ENCODE measurements around the gene KCNG1. TPM values are rescaled to one million over a fixed set of nuclear protein-coding genes. Genes with fewer than 3 reads are reported as not detected.
"Not testable (repeated sequence)": the region's sequence is repeated elsewhere in the genome, so short reads cannot be mapped to it uniquely, and the experiment has no call there.

Gene KCNG1
- total RNA-seq, 1 donor from 2014 or later: 7.4 TPM

DNA sequence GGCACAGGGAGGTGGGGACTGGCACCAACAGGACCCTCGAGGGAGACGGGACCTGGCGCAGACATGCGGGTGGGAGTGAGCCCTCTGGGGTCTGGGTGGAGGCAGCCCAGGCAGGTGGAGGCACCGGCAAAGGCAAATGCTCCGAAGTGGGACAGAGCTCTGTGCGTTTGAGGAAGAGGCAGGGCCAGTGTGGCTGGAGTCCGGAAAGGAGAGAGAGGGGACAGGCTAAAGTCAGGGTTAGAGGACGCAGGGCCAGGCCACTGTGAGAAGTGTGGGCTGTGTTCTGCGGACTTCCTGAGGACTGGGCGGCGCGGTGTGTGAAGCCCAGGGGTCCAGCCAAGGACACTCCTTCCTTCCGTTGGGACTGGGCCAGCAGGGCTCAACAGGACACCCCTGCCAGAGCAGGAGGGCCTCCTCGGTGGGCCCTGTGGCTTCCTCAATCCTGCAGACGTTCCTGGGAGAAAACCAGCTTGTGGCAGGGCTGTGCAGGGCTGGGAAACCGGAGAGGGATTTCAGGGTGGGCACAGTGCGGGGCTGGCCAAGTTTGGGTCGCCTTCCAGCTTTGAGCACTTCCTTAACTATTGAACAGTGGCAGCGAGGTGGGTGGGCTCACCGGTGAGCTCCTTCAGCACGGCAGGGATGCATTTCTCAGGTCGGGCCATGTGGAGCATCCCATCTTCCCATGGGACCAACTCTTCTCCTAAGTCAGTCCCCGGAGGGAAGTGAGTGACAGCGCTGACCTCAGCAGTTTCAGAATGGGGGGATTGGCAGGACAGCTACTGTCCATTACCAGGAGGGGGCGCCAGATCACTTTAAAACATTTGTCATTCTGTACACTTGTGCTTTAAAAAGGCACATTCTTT lies 41.8 kb downstream of the KCNG1 start:
- H3K9me3 Mint-ChIP-seq: no peaks in the 10 kb centered on the region
- DNase-seq (peak; percentile 37), ATAC-seq (ENCODE audit: low read depth) (peak; percentile 84)
- H3K36me3 Mint-ChIP-seq (ENCODE audit: low read depth): no peaks in the 10 kb centered on the region
- ChIA-PET CTCF (interaction anchor here (1.2 to 5.9 kb wide), 10 partner anchors 9 to 643 kb away, joined by 3 to 50 read pairs (median 5); partner anchors contain the start of genes BCAS4, DPM1 and MOCS3), POLR2A (interaction anchor here (2.0 kb wide), 1 partner anchor 190 kb away, joined by 8 read pairs; no protein-coding TSS in a partner anchor)
- intact Hi-C loops (cut with micrococcal nuclease): loop anchor here (1.0 to 10.0 kb wide), 2 partner anchors 191 to 984 kb away; no protein-coding TSS in a partner anchor
- H3K27ac Mint-ChIP-seq: no peak overlapping the region
- H3K4me1 Mint-ChIP-seq: peaks cover 3% of the 10 kb centered on the region
- TF ChIP-seq, protein P1, sequence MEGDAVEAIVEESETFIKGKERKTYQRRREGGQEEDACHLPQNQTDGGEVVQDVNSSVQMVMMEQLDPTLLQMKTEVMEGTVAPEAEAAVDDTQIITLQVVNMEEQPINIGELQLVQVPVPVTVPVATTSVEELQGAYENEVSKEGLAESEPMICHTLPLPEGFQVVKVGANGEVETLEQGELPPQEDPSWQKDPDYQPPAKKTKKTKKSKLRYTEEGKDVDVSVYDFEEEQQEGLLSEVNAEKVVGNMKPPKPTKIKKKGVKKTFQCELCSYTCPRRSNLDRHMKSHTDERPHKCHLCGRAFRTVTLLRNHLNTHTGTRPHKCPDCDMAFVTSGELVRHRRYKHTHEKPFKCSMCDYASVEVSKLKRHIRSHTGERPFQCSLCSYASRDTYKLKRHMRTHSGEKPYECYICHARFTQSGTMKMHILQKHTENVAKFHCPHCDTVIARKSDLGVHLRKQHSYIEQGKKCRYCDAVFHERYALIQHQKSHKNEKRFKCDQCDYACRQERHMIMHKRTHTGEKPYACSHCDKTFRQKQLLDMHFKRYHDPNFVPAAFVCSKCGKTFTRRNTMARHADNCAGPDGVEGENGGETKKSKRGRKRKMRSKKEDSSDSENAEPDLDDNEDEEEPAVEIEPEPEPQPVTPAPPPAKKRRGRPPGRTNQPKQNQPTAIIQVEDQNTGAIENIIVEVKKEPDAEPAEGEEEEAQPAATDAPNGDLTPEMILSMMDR (IDR thresholded peaks at IDR 0.05): peak; percentile 89
- H3K27me3 Mint-ChIP-seq: peaks cover 31% of the 10 kb centered on the region
- H3K4me3 Mint-ChIP-seq: no peak overlapping the region

DNA sequence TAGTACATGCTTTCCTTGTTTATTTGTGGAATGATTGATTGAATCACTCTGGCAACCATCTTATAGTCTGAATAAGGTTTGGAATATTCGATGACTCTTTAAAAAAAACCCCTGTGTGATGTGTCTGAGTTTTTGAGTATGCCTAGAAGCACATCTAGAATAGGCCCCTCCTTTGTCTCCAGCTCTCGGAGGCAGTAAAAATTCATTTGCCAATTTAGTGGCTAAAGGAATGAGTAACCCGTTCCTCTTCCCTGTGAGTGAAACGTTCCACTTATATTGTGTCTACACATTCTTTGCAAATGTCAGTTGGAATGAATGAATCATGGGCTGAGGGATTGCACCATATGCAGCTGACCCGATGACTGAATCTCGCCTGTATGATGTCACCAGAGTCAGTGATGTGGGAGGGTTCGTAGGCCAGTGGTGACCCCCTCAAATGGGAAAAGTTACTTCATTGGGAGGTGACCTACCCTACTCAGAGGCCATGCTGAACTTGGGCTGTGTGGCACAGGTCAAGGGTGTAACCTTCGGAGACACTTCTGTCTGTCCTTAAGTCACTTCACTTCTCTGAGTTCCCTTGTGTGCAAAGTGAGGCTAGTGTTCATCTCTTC lies 42.7 kb downstream of the KCNG1 start:
- DNase-seq (no peak), ATAC-seq (ENCODE audit: low read depth) (no peak)
- Mint-ChIP-seq H3K36me3 (ENCODE audit: low read depth) (no peaks in the 10 kb centered on the region), H3K27me3 (peaks cover 31% of the 10 kb centered on the region), H3K4me1 (peaks cover 3% of the 10 kb centered on the region), H3K4me3 (no peak overlapping the region), H3K9me3 (no peaks in the 10 kb centered on the region), H3K27ac (no peak overlapping the region)
- CTCF ChIA-PET: interaction anchor here (5.0 to 5.9 kb wide), 2 partner anchors 186 to 327 kb away, joined by 31 to 50 read pairs; partner anchors contain the start of gene BCAS4
- TF ChIP-seq, protein P1 (IDR thresholded peaks at IDR 0.05): no peak
- POLR2A ChIA-PET: interaction anchor here (2.0 kb wide), 1 partner anchor 189 kb away, joined by 8 read pairs; no protein-coding TSS in a partner anchor
- intact Hi-C loops (cut with micrococcal nuclease): loop anchor here (10.0 kb wide), 1 partner anchor 985 kb away; no protein-coding TSS in a partner anchor

DNA sequence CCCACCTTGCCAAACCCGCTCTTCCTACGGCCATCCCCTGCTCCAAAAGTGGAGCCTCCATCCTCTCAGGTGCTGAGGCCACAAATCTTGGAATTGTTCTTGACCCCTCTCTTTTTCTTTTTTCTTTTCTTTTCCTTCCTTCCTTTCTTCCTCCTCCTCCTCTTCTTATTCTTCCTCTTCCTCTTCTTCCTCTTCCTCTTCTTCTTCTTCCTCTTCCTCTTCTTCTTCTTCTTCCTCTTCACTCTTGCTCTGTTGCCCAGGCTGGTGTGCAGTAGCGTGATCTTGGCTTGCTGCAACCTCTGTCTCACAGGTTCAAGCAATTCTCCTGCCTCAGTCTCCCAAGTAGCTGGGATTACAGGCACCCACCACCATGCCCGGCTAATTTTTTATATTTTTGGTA lies 44.4 kb downstream of the KCNG1 start:
- ATAC-seq (ENCODE audit: low read depth); H3K27ac Mint-ChIP-seq; H3K4me1 Mint-ChIP-seq; DNase-seq; H3K4me3 Mint-ChIP-seq; POLR2A ChIA-PET; H3K36me3 Mint-ChIP-seq (ENCODE audit: low read depth); CTCF ChIA-PET; intact Hi-C loops (cut with micrococcal nuclease); H3K9me3 Mint-ChIP-seq: not testable (repeated sequence)
- H3K27me3 Mint-ChIP-seq: peaks cover 29% of the 10 kb centered on the region

DNA sequence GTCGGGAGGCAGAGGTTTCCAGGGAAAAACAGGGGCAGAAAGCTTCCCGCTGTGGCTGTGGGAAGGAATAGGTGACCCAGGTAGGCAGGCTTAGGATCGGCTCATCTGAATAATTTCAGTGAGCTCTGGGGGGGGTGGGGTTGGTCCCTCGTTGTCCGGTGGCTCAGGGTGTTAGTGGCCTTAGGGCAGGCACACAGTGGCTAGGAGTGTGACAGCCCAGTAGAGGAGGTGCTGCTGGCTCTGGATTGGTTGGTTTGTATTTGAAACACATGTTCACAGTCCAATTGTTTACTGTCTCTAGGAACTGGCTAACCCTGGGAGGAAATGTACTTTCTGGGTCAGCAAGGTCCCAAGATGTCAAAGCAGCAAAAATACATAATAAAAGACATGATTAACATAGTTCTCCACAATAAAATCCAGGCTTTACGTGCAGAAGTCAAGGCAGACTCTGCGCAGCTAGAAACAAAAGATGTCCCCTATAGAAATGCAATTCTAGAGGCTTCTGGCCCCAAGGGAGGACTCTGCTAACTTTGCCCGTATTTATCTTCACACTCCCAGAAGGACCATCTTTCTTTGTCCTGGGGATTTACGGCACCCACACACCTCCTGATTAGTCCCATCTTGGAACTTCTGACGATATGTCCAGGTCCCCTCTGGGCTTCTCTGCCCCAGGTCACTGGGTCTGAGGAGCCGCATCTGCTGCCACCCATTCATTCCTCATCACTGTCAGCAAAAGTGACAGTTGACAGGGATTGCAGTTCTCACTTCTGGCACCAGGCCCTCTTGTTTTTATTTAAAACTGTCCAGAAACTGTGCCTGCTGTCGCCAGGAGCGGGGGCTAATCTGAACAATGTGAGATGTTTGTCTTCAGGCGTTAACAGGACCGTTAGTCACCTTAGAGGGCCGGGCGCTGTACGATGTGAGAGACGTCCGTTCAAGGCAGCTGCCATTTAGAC lies 45.6 kb downstream of the KCNG1 start:
- Mint-ChIP-seq H3K4me1 (peaks cover 3% of the 10 kb centered on the region), H3K27ac (no peak overlapping the region), H3K27me3 (peaks cover 22% of the 10 kb centered on the region), H3K4me3 (no peak overlapping the region), H3K9me3 (no peaks in the 10 kb centered on the region), H3K36me3 (ENCODE audit: low read depth) (no peaks in the 10 kb centered on the region)
- TF ChIP-seq, protein P1 (IDR thresholded peaks at IDR 0.05): no peak
- POLR2A ChIA-PET: no interaction called here
- CTCF ChIA-PET: interaction anchor here (1.9 kb wide), 1 partner anchor 10 kb away, joined by 5 read pairs; no protein-coding TSS in a partner anchor
- intact Hi-C loops (cut with micrococcal nuclease): no loop called here
- no peak for ATAC-seq (ENCODE audit: low read depth)
- no peak for DNase-seq

DNA sequence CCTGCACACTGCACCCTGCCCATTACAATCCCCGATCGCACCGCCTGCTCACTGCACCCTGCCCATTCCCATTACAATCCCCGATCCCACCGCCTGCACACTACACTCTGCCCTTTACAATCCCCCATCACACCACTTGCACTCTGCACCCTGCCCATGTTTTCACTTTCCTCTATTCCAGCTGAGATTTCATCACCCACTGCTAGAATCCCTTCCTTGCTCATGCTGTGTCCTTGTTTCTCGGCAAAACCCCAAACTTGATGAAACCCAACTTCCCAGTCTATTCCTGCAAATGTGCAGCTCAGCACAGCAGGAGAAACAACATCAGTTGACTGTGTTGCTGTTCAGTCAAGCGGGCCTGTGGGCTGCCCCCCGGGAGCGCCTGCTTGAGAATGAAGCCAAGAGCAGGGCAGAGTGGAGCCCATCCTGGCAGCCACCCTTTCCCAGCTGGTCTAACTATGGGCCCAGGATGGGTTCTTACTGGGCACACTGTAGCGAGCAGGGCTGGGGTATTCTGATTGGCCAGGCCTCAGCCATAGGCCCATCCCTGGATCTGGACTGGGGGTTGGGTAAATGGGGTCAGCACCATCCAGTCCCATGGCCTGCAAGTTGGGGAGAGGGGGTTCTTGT lies 47.1 kb downstream of the KCNG1 start:
- POLR2A ChIA-PET: no interaction called here
- DNase-seq: no peak
- Mint-ChIP-seq H3K36me3 (ENCODE audit: low read depth) (no peaks in the 10 kb centered on the region), H3K4me1 (no peaks in the 10 kb centered on the region), H3K9me3 (no peaks in the 10 kb centered on the region), H3K27me3 (peaks cover 20% of the 10 kb centered on the region), H3K4me3 (no peak overlapping the region), H3K27ac (no peak overlapping the region)
- CTCF ChIA-PET: no interaction called here
- ATAC-seq (ENCODE audit: low read depth): no peak
- TF ChIP-seq, protein P1 (IDR thresholded peaks at IDR 0.05): no peak
- intact Hi-C loops (cut with micrococcal nuclease): no loop called here

All from activated B cell treated with CpG ODN at 0.5 μM for 24 hours (primary cell).